Adrenal gland (tissue), 5 donors: ENCODE data around the gene MAGIX.

Experiments
- CTCF ChIP-seq, 6 experiments: fragments of 450-650 bp in 4 of 6; fragments of 200-600 bp in 2 of 6; sonication (generic) in 1 of 6; IDR thresholded peaks; 1 replicate in 5 of 6; 2 replicates in 1 of 6; pipeline versions ENCODE4 v1.5.1 to v1.8.0; 2016 to 2021; ENCODE audit warnings: antibody characterized with exemption in 6 of 6, mild to moderate bottlenecking in 2 of 6, moderate library complexity in 1 of 6
- POLR2A ChIP-seq, 2 donors: fragments of 450-650 bp; IDR thresholded peaks; one replicate each; pipeline ENCODE4 v1.6.1; 2017; ENCODE audit warnings: antibody characterized with exemption in 2 of 2, mild to moderate bottlenecking in 2 of 2, moderate library complexity in 1 of 2
- donor health status: DM: no; HTN: no; CAD: no.

GRCh38 chrX:49174723-49175122 is 12.2 kb downstream of the MAGIX start:
- TF ChIP-seq CTCF (IDR thresholded peaks at IDR 0.05) (no peak), POLR2A (IDR thresholded peaks at IDR 0.05) (no peak)
